ENCODE results near the gene MYOCD. TPM values are rescaled to one million over a fixed set of nuclear protein-coding genes. Genes with fewer than 3 reads are reported as not detected.

Gene MYOCD
- total and polyA plus RNA-seq, 2 of the 13 experiments (the other 11 are each of a cell fraction or from before 2014, with no cell fraction given) = not detected

DNA sequence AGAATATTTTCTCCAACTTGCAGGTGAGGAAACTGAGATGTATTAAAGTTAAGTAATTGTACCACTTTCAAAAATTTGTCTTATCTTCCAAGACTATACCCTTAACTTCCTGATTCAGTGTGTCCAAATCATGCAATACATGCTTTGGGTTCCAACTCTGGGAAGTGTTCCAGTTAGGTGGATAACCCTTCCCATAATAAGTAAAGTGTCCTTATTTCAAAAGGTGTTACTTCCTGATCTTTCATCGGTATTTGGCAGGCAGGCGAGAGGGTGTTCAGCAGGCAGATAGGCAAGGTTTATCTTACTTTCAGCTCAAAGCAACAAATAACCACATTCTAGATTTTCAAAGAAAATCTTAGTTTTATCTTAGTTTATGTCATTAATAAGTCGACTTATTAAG lies 77.4 kb downstream of the MYOCD start (continued):
- TF ChIP-seq SP1 (IDR thresholded peaks at IDR 0.05) (no peak), SP1 (CRISPR knock-in tag; IDR thresholded peaks at IDR 0.05) (no peak)

DNA sequence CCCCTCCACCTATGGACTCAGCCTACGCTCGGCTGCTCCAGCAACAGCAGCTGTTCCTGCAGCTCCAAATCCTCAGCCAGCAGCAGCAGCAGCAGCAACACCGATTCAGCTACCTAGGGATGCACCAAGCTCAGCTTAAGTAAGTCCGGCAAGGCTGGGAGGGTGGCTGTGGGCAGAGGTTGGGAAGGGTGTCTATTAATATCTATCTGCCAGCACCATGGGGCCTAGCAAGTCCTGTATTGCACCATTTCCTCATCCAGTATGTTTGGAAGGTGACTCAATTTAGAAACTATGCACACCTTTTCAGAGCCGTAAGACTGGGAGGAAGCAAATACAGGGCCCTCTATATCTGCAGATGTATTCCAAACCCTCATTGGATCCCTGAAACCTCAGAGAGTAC lies 78.6 kb downstream of the MYOCD start:
- in situ Hi-C loops (cut with HindIII; ENCODE audit: extremely low pct_ligation_motif_present, low pct_unique_long_range_greater_than_20kb) (no loop called here), intact Hi-C loops (cut with micrococcal nuclease; ENCODE audit: unreplicated experiment) (no loop called here)
- no peak overlapping the region for H2AFZ ChIP-seq (ENCODE audit: low read length)
- H3K9ac ChIP-seq (ENCODE audit: insufficient read depth, low read depth, low read length) = no peak overlapping the region
- H3K27ac ChIP-seq (ENCODE audit: extremely low read length, insufficient read depth, low read length) = no peak overlapping the region
- 28% methylated on average over 4 of the region's 5 CpGs for WGBS (ENCODE audit: low lambda C conversion rate)
- H3K4me1 ChIP-seq (ENCODE audit: insufficient read depth, low read length) = no peaks in the 10 kb centered on the region
- TF ChIP-seq, protein P1, sequence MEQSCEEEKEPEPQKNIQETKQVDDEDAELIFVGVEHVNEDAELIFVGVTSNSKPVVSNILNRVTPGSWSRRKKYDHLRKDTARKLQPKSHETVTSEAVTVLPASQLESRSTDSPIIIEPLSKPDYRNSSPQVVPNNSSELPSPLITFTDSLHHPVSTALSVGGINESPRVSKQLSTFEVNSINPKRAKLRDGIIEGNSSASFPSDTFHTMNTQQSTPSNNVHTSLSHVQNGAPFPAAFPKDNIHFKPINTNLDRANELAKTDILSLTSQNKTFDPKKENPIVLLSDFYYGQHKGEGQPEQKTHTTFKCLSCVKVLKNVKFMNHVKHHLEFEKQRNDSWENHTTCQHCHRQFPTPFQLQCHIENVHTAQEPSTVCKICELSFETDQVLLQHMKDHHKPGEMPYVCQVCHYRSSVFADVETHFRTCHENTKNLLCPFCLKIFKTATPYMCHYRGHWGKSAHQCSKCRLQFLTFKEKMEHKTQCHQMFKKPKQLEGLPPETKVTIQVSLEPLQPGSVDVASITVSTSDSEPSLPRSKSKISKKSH (CRISPR knock-in tag; IDR thresholded peaks at IDR 0.05; ENCODE audit: borderline replicate concordance) = no peak
- TF ChIP-seq, protein P2, sequence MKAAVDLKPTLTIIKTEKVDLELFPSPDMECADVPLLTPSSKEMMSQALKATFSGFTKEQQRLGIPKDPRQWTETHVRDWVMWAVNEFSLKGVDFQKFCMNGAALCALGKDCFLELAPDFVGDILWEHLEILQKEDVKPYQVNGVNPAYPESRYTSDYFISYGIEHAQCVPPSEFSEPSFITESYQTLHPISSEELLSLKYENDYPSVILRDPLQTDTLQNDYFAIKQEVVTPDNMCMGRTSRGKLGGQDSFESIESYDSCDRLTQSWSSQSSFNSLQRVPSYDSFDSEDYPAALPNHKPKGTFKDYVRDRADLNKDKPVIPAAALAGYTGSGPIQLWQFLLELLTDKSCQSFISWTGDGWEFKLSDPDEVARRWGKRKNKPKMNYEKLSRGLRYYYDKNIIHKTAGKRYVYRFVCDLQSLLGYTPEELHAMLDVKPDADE (CRISPR knock-in tag; IDR thresholded peaks at IDR 0.05) = no peak
- no peak for TF ChIP-seq ESRRA (CRISPR knock-in tag; IDR thresholded peaks at IDR 0.05; ENCODE audit: low read depth)
- TF ChIP-seq, protein P3, sequence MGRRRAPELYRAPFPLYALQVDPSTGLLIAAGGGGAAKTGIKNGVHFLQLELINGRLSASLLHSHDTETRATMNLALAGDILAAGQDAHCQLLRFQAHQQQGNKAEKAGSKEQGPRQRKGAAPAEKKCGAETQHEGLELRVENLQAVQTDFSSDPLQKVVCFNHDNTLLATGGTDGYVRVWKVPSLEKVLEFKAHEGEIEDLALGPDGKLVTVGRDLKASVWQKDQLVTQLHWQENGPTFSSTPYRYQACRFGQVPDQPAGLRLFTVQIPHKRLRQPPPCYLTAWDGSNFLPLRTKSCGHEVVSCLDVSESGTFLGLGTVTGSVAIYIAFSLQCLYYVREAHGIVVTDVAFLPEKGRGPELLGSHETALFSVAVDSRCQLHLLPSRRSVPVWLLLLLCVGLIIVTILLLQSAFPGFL (CRISPR knock-in tag; IDR thresholded peaks at IDR 0.05) = no peak
- no peaks in the 10 kb centered on the region for H3K79me2 ChIP-seq (ENCODE audit: insufficient read depth, low read length)
- no peak overlapping the region for H3K4me2 ChIP-seq (ENCODE audit: low read depth, low read length)
- no peaks in the 10 kb centered on the region for H4K20me1 ChIP-seq (ENCODE audit: insufficient read depth, low read length)
- H3K9me3 ChIP-seq (ENCODE audit: low read length) = no peaks in the 10 kb centered on the region
- H3K27me3 ChIP-seq (ENCODE audit: control insufficient read depth in 1 of 2, insufficient read depth in 2 of 2, low read length in 2 of 2) = peaks cover under 1 to 6% of the 10 kb centered on the region in 2 experiments; a peak in 2 of 5 replicates
- CTCF ChIA-PET (ENCODE audit: low intra/inter-chr PET ratio, low total read pairs) = no interaction called here
- no peaks in the 10 kb centered on the region for H3K36me3 ChIP-seq (replicated peaks in 1 of 2; ENCODE audit: control insufficient read depth in 1 of 2, insufficient read depth in 2 of 2, low read length in 2 of 2)
- H3K4me3 ChIP-seq (replicated peaks in 1 of 3; ENCODE audit: insufficient read depth in 1 of 3, low read depth in 2 of 3, low read length in 3 of 3) = no peak overlapping the region
- ATAC-seq (no peak), DNase-seq (ENCODE audit: low spot score) (no peak), FAIRE-seq (no peak)
- no TSS peak for BruUV-seq (replicated peaks)
- POLR2A ChIA-PET = no interaction called here

Measured in HepG2 (cell line).